Spleen (tissue), 7 donors: ENCODE data around the gene ABCG1.

Experiments
- CTCF ChIP-seq, 11 experiments: fragments of 200-600 bp in 7 of 11; fragments of 450-650 bp in 4 of 11; sonication (generic) in 4 of 11; IDR thresholded peaks in 8 of 11; conservative IDR thresholded peaks in 3 of 11; 1 replicate in 7 of 11; 2 replicates in 4 of 11; pipeline versions ENCODE4 v1.4.0 to v1.8.0; 2016 to 2021; ENCODE audit warnings: antibody characterized with exemption in 11 of 11, inconsistent platforms in 4 of 11, mild to moderate bottlenecking in 1 of 11
- POLR2A ChIP-seq, 3 donors: fragments of 450-650 bp; IDR thresholded peaks; one replicate each; pipeline ENCODE4 v1.5.1; 2017; ENCODE audit warnings: antibody characterized with exemption in 3 of 3, mild to moderate bottlenecking in 1 of 3
- POLR2AphosphoS5 ChIP-seq, 3 donors: sonication (generic); formaldehyde crosslinking; IDR thresholded peaks; one replicate each; pipeline ENCODE4 v1.5.1; 2017; ENCODE audit warnings: antibody characterized with exemption in 3 of 3
- donor health status: DM: no; HTN: no; CAD: no; lungs with moderate emphysema.
- donor health status: DM: no; HTN: no; CAD: no.
- donor health status: DM: no; HTN: no; CAD: no.

- no peak for TF ChIP-seq CTCF (IDR thresholded peaks at IDR 0.05 in 8 of 11, conservative IDR thresholded peaks at IDR 0.05 in 3 of 11)
- no peak for TF ChIP-seq POLR2A (IDR thresholded peaks at IDR 0.05)
- no peak for TF ChIP-seq POLR2AphosphoS5 (IDR thresholded peaks at IDR 0.05)
Observed at GRCh38 chr21:42186591-42186990, 32.3 kb upstream of the ABCG1 start.
